PC-9 (cell line): Measurements from ENCODE around the gene NOC2L. TPM values are rescaled to one million over a fixed set of nuclear protein-coding genes. Genes with fewer than 3 reads are reported as not detected.
A peak's percentile ranks its signal among the peaks of the same experiment; 100 is the strongest.

Experiments
- BruUV-seq: library from RNA; stranded (reverse); fragments of 400-500 nt; replicated peaks from 2 replicates; lab custom pipeline; 2021; lab: Mats Ljungman, UMichigan
- CTCF ChIA-PET: fragments of 300-600 bp; sonication (Branson Sonifier 250); formaldehyde crosslinking; loops from one replicate; lab custom pipeline; 2022; ENCODE audit warnings: antibody characterized with exemption; lab: Charles Lee
- POLR2A ChIA-PET: fragments of 300-600 bp; sonication (Branson Sonifier 250); formaldehyde crosslinking; loops from one replicate; lab custom pipeline; 2022; ENCODE audit warnings: antibody characterized with exemption; ENCODE audit not compliant: unreplicated experiment; lab: Charles Lee
- DNase-seq, 2 experiments: peaks; one replicate each; pipeline versions ENCODE4 v3.0.0 to v3.0.0-alpha.2; 2015 to 2022; ENCODE audit warnings: mixed read lengths in 1 of 2
- H2AFZ ChIP-seq: fragments of 200-600 bp; sonication (generic); 2 replicates; pipeline ENCODE4 v1.8.1; 2017; ENCODE audit warnings: antibody characterized with exemption
- H3F3A ChIP-seq: fragments of 200-600 bp; sonication (generic); 2 replicates; pipeline ENCODE4 v1.8.1; 2017; ENCODE audit warnings: antibody characterized with exemption, mild to moderate bottlenecking, low read depth; ENCODE audit not compliant: insufficient read depth
- H3K27ac ChIP-seq: fragments of 200-600 bp; sonication (generic); 2 replicates; pipeline ENCODE4 v1.6.1; 2016; ENCODE audit warnings: mixed run types
- H3K27me3 ChIP-seq: fragments of 200-600 bp; sonication (generic); 2 replicates; pipeline ENCODE4 v1.6.1; 2016; ENCODE audit warnings: low read depth, mixed run types; ENCODE audit not compliant: insufficient read depth
- H3K36me3 ChIP-seq: fragments of 200-600 bp; sonication (generic); 2 replicates; pipeline ENCODE4 v1.6.1; 2016; ENCODE audit warnings: low read depth, mixed run types
- H3K4me1 ChIP-seq: fragments of 200-600 bp; sonication (generic); replicated peaks from 2 replicates; pipeline ENCODE4 v1.6.1; 2016; ENCODE audit warnings: mixed run types; ENCODE audit not compliant: insufficient read depth
- H3K4me2 ChIP-seq: fragments of 200-600 bp; sonication (generic); 2 replicates; pipeline ENCODE4 v1.6.1; 2017; ENCODE audit warnings: mixed run types
- H3K4me3 ChIP-seq: fragments of 200-600 bp; sonication (generic); 2 replicates; pipeline ENCODE4 v1.6.1; 2016; ENCODE audit warnings: mixed run types
- H3K79me2 ChIP-seq: fragments of 200-600 bp; sonication (generic); 2 replicates; pipeline ENCODE4 v1.6.1; 2017; ENCODE audit warnings: low read depth, mixed run types
- H3K9me2 ChIP-seq: fragments of 200-600 bp; sonication (generic); 2 replicates; pipeline ENCODE4 v1.8.1; 2017; ENCODE audit warnings: mild to moderate bottlenecking; ENCODE audit not compliant: insufficient read depth
- H3K9me3 ChIP-seq: fragments of 200-600 bp; sonication (generic); 2 replicates; pipeline ENCODE4 v1.8.1; 2016; ENCODE audit warnings: low read depth; ENCODE audit not compliant: insufficient read depth
- H4K20me1 ChIP-seq: fragments of 200-600 bp; sonication (generic); 2 replicates; pipeline ENCODE4 v1.8.1; 2017; ENCODE audit not compliant: insufficient read depth
- CTCF ChIP-seq: fragments of 200-600 bp; sonication (generic); conservative IDR thresholded peaks from 2 replicates; pipeline ENCODE4 v1.6.1; 2017; ENCODE audit warnings: mixed run types, antibody characterized with exemption, mild to moderate bottlenecking, moderate library complexity
- EZH2 ChIP-seq: fragments of 200-600 bp; sonication (generic); IDR thresholded peaks from 2 replicates; pipeline ENCODE4 v1.8.0; 2017; ENCODE audit warnings: antibody characterized with exemption, low read depth
- intact Hi-C: fragments of 100-400 bp; cut with micrococcal nuclease; formaldehyde crosslinking; loops from one replicate; pipeline ENCODE4 v1.10.0; 2022; ENCODE audit not compliant: unreplicated experiment
- total RNA-seq: library from RNA; stranded (reverse); gene quantifications from 2 replicates; pipeline ENCODE4 v1.2.3, GENCODE V29; 2021

NOC2L gene
- total RNA-seq, 1 experiment from 2014 or later: 86.4 TPM

- Histone ChIP-seq H3K9me2 (no peaks in the 10 kb centered on the region), H3K4me2 (peak overlapping the region; percentile 89), H3K27me3 (no peaks in the 10 kb centered on the region), H3K4me1 (no peaks in the 10 kb centered on the region), H3K27ac (no peak overlapping the region), H3K9me3 (no peaks in the 10 kb centered on the region), H3K79me2 (peaks cover 30% of the 10 kb centered on the region), H2AFZ (no peak overlapping the region), H3K4me3 (peak overlapping the region; percentile 97; the same call in 1 of the 2 replicates), H4K20me1 (peaks cover 17% of the 10 kb centered on the region), H3K36me3 (no peaks in the 10 kb centered on the region), H3F3A (peaks cover 28% of the 10 kb centered on the region; the same call in 1 of the 2 replicates)
- no peak for TF ChIP-seq CTCF
- no peak for TF ChIP-seq EZH2
- POLR2A ChIA-PET: no interaction called here
- intact Hi-C loops: no loop called here
- no TSS peak for BruUV-seq
- no peak for DNase-seq
- CTCF ChIA-PET: no interaction called here
These were observed 39.6 kb upstream of the NOC2L start for GRCh38 chr1:998745-998994.

DNA sequence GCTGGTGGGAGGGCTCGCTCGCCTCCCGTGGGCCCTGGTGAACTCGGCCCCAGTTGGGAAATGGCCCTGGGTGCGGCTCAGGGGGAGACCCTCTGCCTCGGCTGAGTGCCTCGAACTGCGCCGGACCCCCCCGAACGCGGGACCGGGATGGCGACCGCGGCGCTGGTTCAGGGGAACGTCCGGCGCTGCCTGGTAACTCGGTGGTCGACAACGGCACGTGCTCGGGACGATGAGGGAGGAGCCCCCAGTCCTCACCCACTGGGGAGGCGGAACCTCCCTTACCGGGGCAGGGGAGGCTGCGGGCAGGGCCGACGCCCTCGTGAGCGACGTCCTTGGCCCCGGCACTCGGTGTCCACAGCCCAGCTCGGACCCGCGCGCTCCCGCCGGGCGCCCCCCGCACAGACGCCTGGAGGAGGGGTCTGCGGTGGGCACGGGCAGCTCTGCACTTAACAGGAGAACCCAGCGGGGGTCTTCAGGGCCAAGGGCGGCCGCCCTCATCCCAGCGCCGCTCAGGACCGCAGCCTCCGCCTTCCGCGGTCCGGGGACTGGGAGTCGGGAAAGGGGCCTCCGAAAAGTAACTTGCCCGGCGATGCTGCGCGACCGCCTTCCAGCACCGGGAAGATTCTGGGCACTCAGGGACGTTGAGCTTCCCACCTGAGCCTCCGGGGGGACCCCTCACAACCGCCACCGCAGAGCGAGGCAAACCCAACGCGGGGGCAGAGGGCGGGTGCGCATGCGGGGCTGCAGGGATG lies 39.1 kb upstream of the NOC2L start:
- no peaks in the 10 kb centered on the region for H3K27me3 ChIP-seq
- intact Hi-C loops: no loop called here
- no peaks in the 10 kb centered on the region for H3K4me1 ChIP-seq
- no peaks in the 10 kb centered on the region for H3K9me3 ChIP-seq
- BruUV-seq: TSS peak; percentile 0
- H3K4me2 ChIP-seq: no peak overlapping the region; the same call in 1 of the 2 replicates
- no peak for TF ChIP-seq CTCF
- TF ChIP-seq EZH2: no peak
- H3K36me3 ChIP-seq: no peaks in the 10 kb centered on the region
- no peak overlapping the region for H3K4me3 ChIP-seq
- ChIA-PET POLR2A (no interaction called here), CTCF (no interaction called here)
- peaks cover 28% of the 10 kb centered on the region for H3K79me2 ChIP-seq
- H3K27ac ChIP-seq: no peak overlapping the region
- H3F3A ChIP-seq: peaks cover 28% of the 10 kb centered on the region; the same call in 1 of the 2 replicates
- peaks cover 16% of the 10 kb centered on the region for H4K20me1 ChIP-seq
- no peak overlapping the region for H2AFZ ChIP-seq
- no peak for DNase-seq
- H3K9me2 ChIP-seq: no peaks in the 10 kb centered on the region

DNA sequence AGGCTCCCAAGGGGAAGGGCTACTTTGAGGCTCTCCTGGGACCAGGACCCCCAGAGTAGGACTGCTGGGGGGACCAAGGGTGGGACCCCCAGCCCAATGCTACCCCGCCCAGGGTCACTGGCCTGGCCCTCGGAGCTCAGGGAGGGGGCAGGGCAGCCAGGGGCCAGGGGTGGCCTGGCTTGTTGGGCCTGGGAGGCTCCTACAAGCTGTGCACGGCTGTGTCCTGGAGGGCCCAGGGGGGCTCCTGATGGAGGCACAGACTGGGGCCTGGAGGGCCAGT lies 38.6 kb upstream of the NOC2L start:
- no peaks in the 10 kb centered on the region for H3K9me2 ChIP-seq
- no peaks in the 10 kb centered on the region for H3K27me3 ChIP-seq
- BruUV-seq: no TSS peak
- ChIA-PET POLR2A (no interaction called here), CTCF (no interaction called here)
- no peaks in the 10 kb centered on the region for H3K4me1 ChIP-seq
- no peaks in the 10 kb centered on the region for H3K36me3 ChIP-seq
- H3K79me2 ChIP-seq: peaks cover 24% of the 10 kb centered on the region
- H3K9me3 ChIP-seq: no peaks in the 10 kb centered on the region
- no peak overlapping the region for H3K4me2 ChIP-seq
- H4K20me1 ChIP-seq: peaks cover 11% of the 10 kb centered on the region
- H2AFZ ChIP-seq: no peak overlapping the region
- intact Hi-C loops: no loop called here
- DNase-seq: no peak
- H3K27ac ChIP-seq: no peak overlapping the region
- H3K4me3 ChIP-seq: no peak overlapping the region
- no peak for TF ChIP-seq CTCF
- no peak for TF ChIP-seq EZH2
- peaks cover 24% of the 10 kb centered on the region; the same call in 1 of the 2 replicates for H3F3A ChIP-seq
